IMR-90 (cell line): Measurements from ENCODE around the gene PTPRQ. TPM values are rescaled to one million over a fixed set of nuclear protein-coding genes. Genes with fewer than 3 reads are reported as not detected.

Source experiments
- ATAC-seq: fragments of 200-7000 bp; cut with Tn5 transposase; 2 replicates; pipeline ENCODE4 v1.9.1; 2020; ENCODE audit warnings: low read depth, mild to moderate bottlenecking, moderate library complexity
- BruUV-seq: library from RNA; stranded (reverse); fragments of 400-500 nt; replicated peaks from 2 replicates; lab custom pipeline; 2021; lab: Mats Ljungman, UMichigan
- CTCF ChIA-PET: fragments of 300-600 bp; formaldehyde crosslinking; extraction: SDS; loops from one replicate; lab custom pipeline; 2021; ENCODE audit warnings: antibody characterized with exemption; lab: Yijun Ruan, JAX
- POLR2A ChIA-PET: fragments of 300-600 bp; sonication (Branson Sonifier 250); formaldehyde crosslinking; loops from one replicate; lab custom pipeline; 2022; ENCODE audit warnings: antibody characterized with exemption; ENCODE audit not compliant: unreplicated experiment; lab: Charles Lee
- DNase-seq: peaks from one replicate; pipeline ENCODE4 v3.0.0; 2013
- H2AFZ ChIP-seq: replicated peaks from 2 replicates; pipeline ENCODE3; 2013; ENCODE audit warnings: low read length, mild to moderate bottlenecking; ENCODE audit not compliant: poor library complexity
- H2AK5ac ChIP-seq: 2 replicates; pipeline ENCODE4 v1.6.1; 2013; ENCODE audit warnings: low read depth, low read length, inconsistent platforms
- H2AK9ac ChIP-seq: replicated peaks from 2 replicates; pipeline ENCODE3; 2013; ENCODE audit warnings: mild to moderate bottlenecking, low read depth, low read length, moderate library complexity; ENCODE audit not compliant: poor library complexity
- H2BK120ac ChIP-seq: 2 replicates; pipeline ENCODE4 v1.6.1; 2013; ENCODE audit warnings: low read depth, low read length, inconsistent platforms
- H2BK15ac ChIP-seq: 3 replicates; pipeline ENCODE4 v1.6.1; 2013; ENCODE audit warnings: low read depth, low read length, inconsistent platforms
- H2BK20ac ChIP-seq: 2 replicates; pipeline ENCODE4 v1.6.1; 2013; ENCODE audit warnings: low read depth, mild to moderate bottlenecking, inconsistent platforms, low read length, moderate library complexity
- H2BK5ac ChIP-seq: 2 replicates; pipeline ENCODE4 v1.6.1; 2013; ENCODE audit warnings: mild to moderate bottlenecking, low read depth, low read length, inconsistent platforms; ENCODE audit not compliant: poor library complexity, severe bottlenecking
- H3K14ac ChIP-seq: replicated peaks from 2 replicates; pipeline ENCODE4 v1.6.1; 2013; ENCODE audit warnings: low read depth, low read length, inconsistent platforms
- H3K18ac ChIP-seq: 2 replicates; pipeline ENCODE4 v1.6.1; 2013; ENCODE audit warnings: low read depth, low read length, control low read depth
- H3K23ac ChIP-seq: 2 replicates; pipeline ENCODE4 v1.6.1; 2013; ENCODE audit warnings: low read depth, low read length, inconsistent platforms
- H3K27ac ChIP-seq: 2 replicates; pipeline ENCODE4 v1.5.1; 2013; ENCODE audit warnings: mild to moderate bottlenecking, control low read depth, low read length; ENCODE audit not compliant: insufficient read depth
- H3K27me3 ChIP-seq: 2 replicates; pipeline ENCODE4 v1.6.1; 2013; ENCODE audit warnings: low read length; ENCODE audit not compliant: control insufficient read depth, insufficient read depth
- H3K36me3 ChIP-seq: 2 replicates; pipeline ENCODE4 v1.6.1; 2013; ENCODE audit warnings: low read length, mixed read lengths; ENCODE audit not compliant: control insufficient read depth, insufficient read depth
- H3K4ac ChIP-seq: 2 replicates; pipeline ENCODE4 v1.6.1; 2013; ENCODE audit warnings: low read depth, low read length, inconsistent platforms
- H3K4me1 ChIP-seq: 2 replicates; pipeline ENCODE4 v1.6.1; 2013; ENCODE audit warnings: low read length, mixed read lengths; ENCODE audit not compliant: control insufficient read depth, insufficient read depth
- H3K4me2 ChIP-seq: 2 replicates; pipeline ENCODE4 v1.6.1; 2013; ENCODE audit warnings: low read depth, mild to moderate bottlenecking, control low read depth, low read length, moderate library complexity
- H3K4me3 ChIP-seq: 2 replicates; pipeline ENCODE4 v1.5.1; 2013; ENCODE audit warnings: low read depth, mild to moderate bottlenecking, control low read depth, low read length, moderate library complexity; ENCODE audit not compliant: insufficient read depth
- H3K56ac ChIP-seq: 2 replicates; pipeline ENCODE4 v1.6.1; 2013; ENCODE audit warnings: low read length, inconsistent platforms; ENCODE audit not compliant: insufficient read depth; ENCODE audit errors: extremely low read depth
- H3K79me1 ChIP-seq, 2 experiments: 2 replicates each; pipeline ENCODE4 v1.6.1; 2013; ENCODE audit warnings: low read length in 2 of 2, inconsistent platforms in 1 of 2, low read depth in 1 of 2
- H3K9ac ChIP-seq: 2 replicates; pipeline ENCODE4 v1.6.1; 2013; ENCODE audit warnings: low read depth, low read length, control low read depth
- H3K9me1 ChIP-seq: 2 replicates; pipeline ENCODE4 v1.6.1; 2013; ENCODE audit warnings: low read length, inconsistent platforms; ENCODE audit not compliant: insufficient read depth
- H3K9me3 ChIP-seq: 2 replicates; pipeline ENCODE4 v1.6.1; 2013; ENCODE audit warnings: low read length; ENCODE audit not compliant: control insufficient read depth, insufficient read depth
- H4K20me1 ChIP-seq: 2 replicates; pipeline ENCODE4 v1.6.1; 2013; ENCODE audit warnings: low read length, inconsistent platforms; ENCODE audit not compliant: insufficient read depth
- H4K5ac ChIP-seq: 2 replicates; pipeline ENCODE4 v1.6.1; 2013; ENCODE audit warnings: mild to moderate bottlenecking, low read depth, low read length, control low read depth
- H4K8ac ChIP-seq, 2 experiments: 2 replicates each; pipeline ENCODE4 v1.6.1; 2013; ENCODE audit warnings: low read depth in 2 of 2, low read length in 2 of 2, control low read depth in 1 of 2, inconsistent platforms in 1 of 2
- H4K91ac ChIP-seq: 2 replicates; pipeline ENCODE4 v1.6.1; 2013; ENCODE audit warnings: low read depth, low read length, inconsistent platforms; ENCODE audit not compliant: insufficient read depth
- CHD1 ChIP-seq: IDR thresholded peaks from 2 replicates; pipeline ENCODE4 v1.6.1; 2012; ENCODE audit warnings: low read depth, low read length, improper control_type of control experiment
- WGBS, 2 experiments: methylation state at CpG; one replicate each; pipeline versions ENCODE4 v1.1.5 to v1.1.7; 2013; ENCODE audit warnings: missing lambda C conversion rate in 2 of 2; ENCODE audit not compliant: insufficient read length in 1 of 2; ENCODE audit errors: extremely low coverage in 2 of 2; 5-methylcytosine and 5-hydroxymethylcytosine counted together
- dilution Hi-C: fragments of 300-500 bp; cut with HindIII; formaldehyde crosslinking; loops from one replicate; pipeline ENCODE4 v1.14.3; 2018; ENCODE audit warnings: low sequenced_read_pairs; ENCODE audit not compliant: unreplicated experiment
- in situ Hi-C: fragments of 300-500 bp; cut with MboI; formaldehyde crosslinking; loops from 3 replicates; pipeline ENCODE4 v1.14.3; 2019; ENCODE audit warnings: low sequenced_read_pairs, inconsistent platforms, mixed read lengths
- intact Hi-C: fragments of 100-400 bp; cut with micrococcal nuclease; formaldehyde crosslinking; loops from 2 replicates; pipeline ENCODE4 v1.10.0; 2022
- polyA plus RNA-seq, 3 experiments: library from polyadenylated mRNA; depleted of rRNA; stranded (reverse); fragments of >200 nt; gene quantifications; 2 replicates each; pipeline ENCODE4 v1.2.3, GENCODE V29; 2012; ENCODE audit warnings: low replicate concordance in 1 of 3
- total RNA-seq: library from RNA; depleted of rRNA; stranded (reverse); fragments of >200 nt; gene quantifications from 2 replicates; pipeline ENCODE4 v1.2.3, GENCODE V29; 2012

The PTPRQ gene
- total and polyA plus RNA-seq, 2 of the 4 experiments (the other 2 are of a cell fraction), result 0.96 to 1.4 TPM

DNA sequence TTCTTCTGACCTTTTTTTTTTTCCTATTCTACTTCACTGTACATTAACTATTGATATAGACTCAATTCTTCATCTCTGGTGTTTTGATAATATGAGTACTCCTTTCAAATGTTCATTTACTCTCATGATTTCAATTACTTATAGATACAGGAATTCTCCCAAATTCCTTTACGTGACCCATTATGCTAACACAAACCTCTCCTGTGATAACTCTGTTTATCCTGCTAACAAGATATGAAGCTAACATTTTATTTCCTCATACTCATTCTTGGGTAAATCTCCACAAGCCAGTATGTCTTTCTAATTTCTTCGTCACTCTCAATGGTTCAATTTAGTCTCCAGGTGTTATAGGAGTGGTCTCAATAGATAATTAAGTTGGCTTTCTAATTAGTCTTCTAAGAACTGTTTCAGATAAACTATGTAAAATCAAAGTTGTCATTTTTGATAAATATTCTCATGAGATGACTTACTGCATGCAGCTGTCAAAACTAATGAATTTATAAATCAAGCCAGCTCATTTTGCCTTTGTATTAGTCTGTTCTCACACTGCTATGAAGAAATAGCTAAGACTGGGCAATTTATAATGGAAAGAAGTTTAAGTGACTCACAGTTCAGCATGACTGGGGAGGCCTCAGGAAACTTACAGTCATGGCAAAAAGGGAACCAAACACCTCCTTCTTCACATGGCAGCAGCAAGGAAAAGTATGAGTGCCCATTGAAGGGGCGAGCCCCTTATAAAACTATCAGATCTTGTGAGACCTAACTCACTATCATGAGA is 132.8 kb downstream of the PTPRQ start:
- ChIA-PET POLR2A (no interaction called here), CTCF (interaction anchor here (0.6 kb wide), 1 partner anchor 47 kb away, joined by 3 read pairs; no protein-coding TSS in a partner anchor)
- no peak for TF ChIP-seq CHD1
- in situ Hi-C loops (no loop called here), dilution Hi-C loops (no loop called here), intact Hi-C loops (no loop called here)
- Histone ChIP-seq H3K23ac (no peak overlapping the region; the same call in 1 of the 2 replicates), H2BK5ac (peak overlapping the region; percentile 84), H3K36me3 (no peaks in the 10 kb centered on the region), H3K27ac (peak overlapping the region; percentile 74; the same call in 1 of the 2 replicates), H4K8ac (peak overlapping the region; percentile 16 to 71; a peak in 3 of 4 replicates), H3K4me1 (peaks cover 9% of the 10 kb centered on the region), H3K4ac (peak overlapping the region; percentile 21; the same call in 1 of the 2 replicates), H4K91ac (peak overlapping the region; percentile 1; the same call in 1 of the 2 replicates), H3K9ac (no peak overlapping the region), H3K9me3 (peaks cover 3% of the 10 kb centered on the region; the same call in 1 of the 2 replicates), H3K4me2 (no peak overlapping the region), H2AK5ac (no peak overlapping the region), H2AK9ac (no peak overlapping the region), H3K56ac (peak overlapping the region; percentile 38; the same call in 1 of the 2 replicates), H2BK20ac (peak overlapping the region; percentile 35; the same call in 1 of the 2 replicates), H4K20me1 (no peaks in the 10 kb centered on the region), H3K9me1 (peaks cover 4% of the 10 kb centered on the region; the same call in 1 of the 2 replicates), H2AFZ (no peak overlapping the region), H3K14ac (0 out of 2 replicates have a peak overlapping the region, but pooled peaks have one; percentile 7), H3K4me3 (no peak overlapping the region), H3K27me3 (no peaks in the 10 kb centered on the region), H3K18ac (peak overlapping the region; percentile 87; the same call in 1 of the 2 replicates), H2BK120ac (peak overlapping the region; percentile 71; the same call in 1 of the 2 replicates), H2BK15ac (peak overlapping the region; percentile 14; the same call in 2 of the 3 replicates), H3K79me1 (0 out of 4 replicates have a peak, but pooled peaks cover 0 to 4% of the 10 kb centered on the region in 2 experiments), H4K5ac (peak overlapping the region; percentile 96; the same call in 1 of the 2 replicates)
- ATAC-seq, result no peak
- DNase-seq, result peak; percentile 52
- WGBS, 2 experiments, result no CpG with 5 or more reads among the region's 3 CpGs
- BruUV-seq, result no TSS peak
